K562 (cell line): ENCODE data around the gene ARHGEF12. TPM values are rescaled to one million over a fixed set of nuclear protein-coding genes. Genes with fewer than 3 reads are reported as not detected.

Source experiments
- CTCF ChIP-seq, 3 experiments: IDR thresholded peaks in 2 of 3; conservative IDR thresholded peaks in 1 of 3; 2 replicates each; pipeline ENCODE4 v1.5.1; 2011 to 2012; ENCODE audit warnings: low read length in 3 of 3, mild to moderate bottlenecking in 3 of 3, control low read depth in 2 of 3, improper control_type of control experiment in 1 of 3, inconsistent platforms in 1 of 3, low read depth in 1 of 3, mixed read lengths in 1 of 3, moderate library complexity in 1 of 3; ENCODE audit not compliant: insufficient read depth in 2 of 3
- CXXC5 ChIP-seq: fragments of 250-450 bp; sonication (Bioruptor Pico); IDR thresholded peaks from 2 replicates; pipeline ENCODE4 v1.8.0; 2022; ENCODE audit warnings: inconsistent platforms, mild to moderate bottlenecking, moderate library complexity
- GTF2F1 ChIP-seq: IDR thresholded peaks from 2 replicates; pipeline ENCODE4 v1.6.1; 2011; ENCODE audit warnings: low read depth, low read length, improper control_type of control experiment
- KDM4B ChIP-seq, 2 experiments: fragments of 450-650 bp in 1 of 2; sonication (generic) in 1 of 2; IDR thresholded peaks; 2 replicates each; pipeline ENCODE4 v1.6.1; 2016 to 2017; ENCODE audit warnings: borderline replicate concordance in 2 of 2, antibody characterized with exemption in 1 of 2, low read depth in 1 of 2, mild to moderate bottlenecking in 1 of 2
- MEF2A ChIP-seq: IDR thresholded peaks from 2 replicates; pipeline ENCODE4 v1.6.1; 2011; ENCODE audit warnings: low read depth, mild to moderate bottlenecking, low read length, moderate library complexity; ENCODE audit not compliant: control insufficient read depth
- PKNOX1 ChIP-seq: fragments of 450-650 bp; IDR thresholded peaks from 2 replicates; pipeline ENCODE4 v1.6.1; 2016
- TCF15 ChIP-seq: fragments of 250-450 bp; sonication (Bioruptor Pico); IDR thresholded peaks from 2 replicates; pipeline ENCODE4 v1.8.0; 2022; ENCODE audit warnings: moderate library complexity, mild to moderate bottlenecking, inconsistent platforms
- TEAD2 ChIP-seq: fragments of 450-650 bp; IDR thresholded peaks from 2 replicates; pipeline ENCODE4 v1.6.1; 2016; ENCODE audit warnings: missing genetic modification characterization, control low read depth, missing compliant biosample characterization
- ZNF197 ChIP-seq: fragments of 200-800 bp; sonication (Bioruptor generic); IDR thresholded peaks from 2 replicates; pipeline ENCODE4 v1.6.1; 2016; ENCODE audit warnings: low read depth, missing genetic modification characterization, missing compliant biosample characterization
- ZNF274 ChIP-seq: IDR thresholded peaks from 2 replicates; pipeline ENCODE4 v1.6.1; 2011; ENCODE audit warnings: low read depth, mild to moderate bottlenecking, low read length, moderate library complexity, borderline replicate concordance
- ZNF3 ChIP-seq: fragments of 250-450 bp; sonication (Bioruptor Pico); IDR thresholded peaks from 2 replicates; pipeline ENCODE4 v1.5.0; 2021; ENCODE audit warnings: mild to moderate bottlenecking, moderate library complexity
- ZNF407 ChIP-seq: fragments of 450-650 bp; IDR thresholded peaks from 2 replicates; pipeline ENCODE4 v1.6.1; 2016; ENCODE audit warnings: low read depth
- ZNF436 ChIP-seq: fragments of 250-450, 450-650 bp; sonication (Bioruptor Pico); formaldehyde crosslinking; IDR thresholded peaks from 2 replicates; pipeline ENCODE4 v1.7.0; 2020; ENCODE audit warnings: mild to moderate bottlenecking
- ZNF444 ChIP-seq: fragments of 250-450 bp; sonication (Bioruptor Pico); IDR thresholded peaks from 2 replicates; pipeline ENCODE4 v1.4.0; 2020; ENCODE audit warnings: mild to moderate bottlenecking, moderate library complexity
- ZNF57 ChIP-seq: fragments of 450-650 bp; formaldehyde crosslinking; IDR thresholded peaks from 2 replicates; pipeline ENCODE4 v1.4.0; 2020; ENCODE audit warnings: mild to moderate bottlenecking, moderate library complexity
- ZNF589 ChIP-seq: fragments of 200-800 bp; sonication (Bioruptor generic); IDR thresholded peaks from 2 replicates; pipeline ENCODE4 v1.6.1; 2016; ENCODE audit warnings: low read depth, missing genetic modification characterization, missing compliant biosample characterization
- polyA plus RNA-seq, 8 experiments: library from polyadenylated mRNA; depleted of rRNA in 4 of 8; stranded (reverse) in 5 of 8; unstranded in 3 of 8; fragments of >200 nt; fragmentation: Nextera tagmentation in 2 of 8; fragmentation: Illumina TruSeq in 1 of 8; extraction: Ambion mirVana in 2 of 8; extraction: Trizol in 1 of 8; gene quantifications; 2 replicates each; pipeline versions ENCODE4 v1.2.1 to v1.2.3, GENCODE V29; 2011 to 2014; ENCODE audit warnings: inconsistent platforms in 1 of 8, missing spikeins in 1 of 8
- total RNA-seq, 7 experiments: library from RNA; depleted of rRNA in 6 of 7; stranded (reverse); fragments of >200 nt in 6 of 7; fragmentation: Illumina TruSeq in 2 of 7; extraction: Trizol in 2 of 7; gene quantifications; 2 replicates each; pipeline versions ENCODE4 v1.2.1 to v1.2.3, GENCODE V29; 2011 to 2021; ENCODE audit warnings: low replicate concordance in 1 of 7

Gene ARHGEF12
- total and polyA plus RNA-seq, 9 of the 15 experiments (the other 6 are each of a cell fraction or from before 2014, with no cell fraction given): 3.5 to 51.7 (median 29.5) TPM

GRCh38 chr11:120335908-120336640, at the start of gene ARHGEF12 (continued):
- TF ChIP-seq GTF2F1 (no peak), ZNF444 (CRISPR knock-in tag) (no peak), TEAD2 (tag) (no peak), PKNOX1 (no peak), ZNF274 (no peak; the same call in 1 of the 2 replicates), CTCF (IDR thresholded peaks at IDR 0.05 in 2 of 3, conservative IDR thresholded peaks at IDR 0.05 in 1 of 3; ENCODE audit: insufficient read depth in 2 of 3, low read depth in 1 of 3, low read length in 3 of 3) (peak; percentile 43 to 76 (median 54)), CXXC5 (CRISPR knock-in tag) (peak; percentile 95), ZNF589 (CRISPR knock-in tag) (peak; percentile 80), ZNF57 (CRISPR knock-in tag) (no peak), KDM4B (IDR thresholded peaks at IDR 0.05; ENCODE audit: borderline replicate concordance in 2 of 2, low read depth in 1 of 2) (peak in 1 of 2 experiments; percentile 71; a peak in 1 of 4 replicates), ZNF407 (0 out of 2 replicates have a peak, but pooled peaks have one; percentile 49), TCF15 (CRISPR knock-in tag) (no peak), MEF2A (peak; percentile 60; the same call in 1 of the 2 replicates), ZNF3 (CRISPR knock-in tag) (no peak), ZNF436 (CRISPR knock-in tag) (no peak), ZNF197 (CRISPR knock-in tag) (0 out of 2 replicates have a peak, but pooled peaks have one; percentile 75)
